Activated CD8-positive, alpha-beta memory T cell treated with anti-CD3 and anti-CD28 coated beads, Interleukin-2, amount 50 U/mL, for 1 hour (primary cell): ENCODE results near the gene TNFAIP2.
"Not testable (repeated sequence)": the region's sequence is repeated elsewhere in the genome, so short reads cannot be mapped to it uniquely, and the experiment has no call there.

Experiments used
- DNase-seq: peaks from one replicate; pipeline ENCODE4 v3.0.0-alpha.2; 2020; ENCODE audit errors: extremely low read depth

Gene TNFAIP2

GRCh38 chr14:103135333-103136260 is 12.3 kb downstream of the TNFAIP2 start:
- no peak for DNase-seq

GRCh38 chr14:103136388-103137271 is 13.4 kb downstream of the TNFAIP2 start:
- no peak for DNase-seq

- no peak for DNase-seq
Measured at GRCh38 chr14:103137689-103138300, 14.5 kb downstream of the TNFAIP2 start.

GRCh38 chr14:103138301-103139131 is 15.3 kb downstream of the TNFAIP2 start:
- no peak for DNase-seq

GRCh38 chr14:103139132-103140025 is 16.1 kb downstream of the TNFAIP2 start:
- no peak for DNase-seq

GRCh38 chr14:103140316-103141109 is 17.3 kb downstream of the TNFAIP2 start:
- DNase-seq: no peak

- DNase-seq: no peak
Measured at GRCh38 chr14:103141117-103141796, 18.0 kb downstream of the TNFAIP2 start.

GRCh38 chr14:103142026-103142425 is 18.8 kb downstream of the TNFAIP2 start:
- DNase-seq: no peak

- DNase-seq: no peak
Measured at GRCh38 chr14:103142721-103143302, 19.6 kb downstream of the TNFAIP2 start.

GRCh38 chr14:103143506-103143905 is 20.2 kb downstream of the TNFAIP2 start:
- no peak for DNase-seq

GRCh38 chr14:103144085-103144484 is 20.8 kb downstream of the TNFAIP2 start:
- no peak for DNase-seq

- DNase-seq: no peak
Measured at GRCh38 chr14:103146141-103146709, 23.0 kb downstream of the TNFAIP2 start.

GRCh38 chr14:103149351-103150237 is 26.3 kb downstream of the TNFAIP2 start:
- no peak for DNase-seq

- no peak for DNase-seq
Measured at GRCh38 chr14:103151270-103151945, 28.1 kb downstream of the TNFAIP2 start.

- no peak for DNase-seq
Measured at GRCh38 chr14:103155010-103155409, 31.7 kb downstream of the TNFAIP2 start.

GRCh38 chr14:103155416-103155815 is 32.2 kb downstream of the TNFAIP2 start:
- DNase-seq: not testable (repeated sequence)
